ENCODE results near the gene LMO4. TPM values are rescaled to one million over a fixed set of nuclear protein-coding genes. Genes with fewer than 3 reads are reported as not detected.

LMO4 gene
- total and polyA plus RNA-seq, 2 of the 13 experiments (the other 11 are each of a cell fraction or from before 2014, with no cell fraction given), result 19.3 to 49.9 TPM

- peaks cover 38% of the 10 kb centered on the region for H3K4me1 ChIP-seq (ENCODE audit: insufficient read depth, low read length)
- H3K27me3 ChIP-seq (ENCODE audit: control insufficient read depth in 1 of 2, insufficient read depth in 2 of 2, low read length in 2 of 2), result peaks cover 0 to 6% of the 10 kb centered on the region in 2 experiments; a peak in 2 of 5 replicates
- H3K4me3 ChIP-seq (replicated peaks in 1 of 3; ENCODE audit: insufficient read depth in 1 of 3, low read depth in 2 of 3, low read length in 3 of 3), result peak overlapping the region; percentile 80 to 96 (median 87)
- no peak overlapping the region for H2AFZ ChIP-seq (ENCODE audit: low read length)
- ChIA-PET POLR2A (interaction anchor here (0.6 to 2.5 kb wide), 6 partner anchors 119 to 846 kb away, joined by 3 to 14 read pairs (median 4); no protein-coding TSS in a partner anchor), CTCF (ENCODE audit: low intra/inter-chr PET ratio, low total read pairs) (no interaction called here)
- H3K27ac ChIP-seq (ENCODE audit: extremely low read length, insufficient read depth, low read length), result peak overlapping the region; percentile 87
- H3K9ac ChIP-seq (ENCODE audit: insufficient read depth, low read depth, low read length), result peak overlapping the region; percentile 74
- ATAC-seq, result no peak
- TF ChIP-seq PATZ1 (CRISPR knock-in tag; IDR thresholded peaks at IDR 0.05), result 0 out of 2 replicates have a peak, but pooled peaks have one; percentile 36
- TF ChIP-seq RFX1 (IDR thresholded peaks at IDR 0.05), result no peak
- TF ChIP-seq ARID3A (IDR thresholded peaks at IDR 0.05; ENCODE audit: low read depth, low read length), result no peak
- peaks cover 10% of the 10 kb centered on the region; the same call in 1 of the 2 replicates for H4K20me1 ChIP-seq (ENCODE audit: insufficient read depth, low read length)
- H3K4me2 ChIP-seq (ENCODE audit: low read depth, low read length), result peak overlapping the region; percentile 94
- DNase-seq (ENCODE audit: low spot score), result no peak
- WGBS (ENCODE audit: low lambda C conversion rate), result 2% methylated on average over 7 of the region's 7 CpGs
- no peaks in the 10 kb centered on the region; a peak in 1 of 5 replicates for H3K36me3 ChIP-seq (replicated peaks in 1 of 2; ENCODE audit: control insufficient read depth in 1 of 2, insufficient read depth in 2 of 2, low read length in 2 of 2)
- TSS peak; percentile 76 for BruUV-seq (replicated peaks)
- intact Hi-C loops (cut with micrococcal nuclease; ENCODE audit: unreplicated experiment) (loop anchor here (5.0 kb wide), 3 partner anchors 102 to 1747 kb away; partner anchors contain the start of gene CCN1), in situ Hi-C loops (cut with HindIII; ENCODE audit: extremely low pct_ligation_motif_present, low pct_unique_long_range_greater_than_20kb) (loop anchor here (10.0 to 25.0 kb wide), 2 partner anchors 465 to 633 kb away; no protein-coding TSS in a partner anchor)
- no peaks in the 10 kb centered on the region for H3K9me3 ChIP-seq (ENCODE audit: low read length)
- FAIRE-seq, result no peak
- peaks cover 12% of the 10 kb centered on the region for H3K79me2 ChIP-seq (ENCODE audit: insufficient read depth, low read length)
Observed at GRCh38 chr1:87329526-87330056, 911 bp downstream of the LMO4 start.
